Gastroesophageal sphincter (tissue), 4 donors: ENCODE measurements around the gene WDR27. TPM values are rescaled to one million over a fixed set of nuclear protein-coding genes. Genes with fewer than 3 reads are reported as not detected.

Experiments
- ATAC-seq: fragments of 150-250 bp; one replicate; pipeline ENCODE4 v1.9.1; 2016; ENCODE audit warnings: mild to moderate bottlenecking, moderate library complexity
- H3K27ac ChIP-seq, 4 donors: fragments of 200-600 bp; sonication (generic) in 3 of 4; 1 replicate in 3 of 4; 2 replicates in 1 of 4; pipeline ENCODE4 v1.5.1; 2016 to 2019
- H3K27me3 ChIP-seq: fragments of 200-600 bp; sonication (generic); one replicate; pipeline ENCODE4 v1.5.1; 2019
- H3K36me3 ChIP-seq, 2 donors: fragments of 200-600 bp; sonication (generic); one replicate each; pipeline ENCODE4 v1.5.1; 2019; ENCODE audit warnings: control low read depth in 1 of 2
- H3K4me1 ChIP-seq, 3 donors: fragments of 200-600 bp; sonication (generic); 1 replicate in 2 of 3; 2 replicates in 1 of 3; pipeline ENCODE4 v1.5.1; 2016 to 2019; ENCODE audit warnings: control low read depth in 2 of 3
- H3K4me3 ChIP-seq, 2 donors: fragments of 200-600 bp; sonication (generic); one replicate each; pipeline ENCODE4 v1.5.1; 2019; ENCODE audit warnings: mild to moderate bottlenecking in 1 of 2, moderate library complexity in 1 of 2
- H3K9me3 ChIP-seq, 3 donors: fragments of 200-600 bp; sonication (generic); one replicate each; pipeline ENCODE4 v1.5.1; 2017 to 2019; ENCODE audit warnings: control low read depth in 2 of 3
- CTCF ChIP-seq, 4 experiments: fragments of 200-600 bp in 2 of 4; fragments of 450-650 bp in 2 of 4; sonication (generic) in 1 of 4; IDR thresholded peaks; one replicate each; pipeline ENCODE4 v1.5.1; 2017 to 2019; ENCODE audit warnings: antibody characterized with exemption in 4 of 4, mild to moderate bottlenecking in 2 of 4, moderate library complexity in 2 of 4
- EP300 ChIP-seq: sonication (generic); formaldehyde crosslinking; IDR thresholded peaks from one replicate; pipeline ENCODE4 v1.6.1; 2017; ENCODE audit warnings: antibody characterized with exemption, mild to moderate bottlenecking
- POLR2A ChIP-seq, 2 donors: fragments of 450-650 bp; IDR thresholded peaks; one replicate each; pipeline ENCODE4 v1.6.1; 2017; ENCODE audit warnings: antibody characterized with exemption in 2 of 2, mild to moderate bottlenecking in 2 of 2, moderate library complexity in 1 of 2
- POLR2AphosphoS5 ChIP-seq: sonication (generic); formaldehyde crosslinking; IDR thresholded peaks from one replicate; pipeline ENCODE4 v1.6.1; 2017; ENCODE audit warnings: antibody characterized with exemption
- WGBS, 2 donors: methylation state at CpG; one replicate each; pipeline ENCODE4 v1.1.5; 2018; ENCODE audit warnings: low coverage in 1 of 2; 5-methylcytosine and 5-hydroxymethylcytosine counted together
- total RNA-seq, 4 donors: library from RNA; depleted of rRNA; stranded (reverse); fragments of >200 nt; gene quantifications; one replicate each; pipeline ENCODE4 v1.1.0, GENCODE V29; 2016

WDR27 gene
- total RNA-seq, 4 donors from 2014 or later: 10.0 to 35.0 (median 20.7) TPM

GRCh38 chr6:169417101-169417500 is 284.7 kb downstream of the WDR27 start:
- H3K4me3 ChIP-seq: no peak overlapping the region
- H3K27ac ChIP-seq: no peak overlapping the region
- no peak for ATAC-seq
- peaks cover 0 to 22% (median 0%) of the 10 kb centered on the region in 3 donors for H3K9me3 ChIP-seq
- H3K4me1 ChIP-seq: no peaks in the 10 kb centered on the region
- TF ChIP-seq POLR2A (IDR thresholded peaks at IDR 0.05): no peak
- TF ChIP-seq EP300: no peak
- no peak for TF ChIP-seq POLR2AphosphoS5
- no peak for TF ChIP-seq CTCF (IDR thresholded peaks at IDR 0.05)
- no peaks in the 10 kb centered on the region for H3K27me3 ChIP-seq
- 77 to 78% methylated on average over 1 of the region's 1 CpG for WGBS, 2 donors
- no peaks in the 10 kb centered on the region for H3K36me3 ChIP-seq

GRCh38 chr6:169416249-169416648 is 285.6 kb downstream of the WDR27 start:
- Histone ChIP-seq H3K36me3 (no peaks in the 10 kb centered on the region), H3K9me3 (peaks cover 0 to 22% (median 0%) of the 10 kb centered on the region in 3 donors), H3K4me1 (no peaks in the 10 kb centered on the region), H3K4me3 (no peak overlapping the region), H3K27ac (no peak overlapping the region), H3K27me3 (no peaks in the 10 kb centered on the region)
- WGBS, 2 donors: 92 to 93% methylated on average over 3 of the region's 3 CpGs
- TF ChIP-seq CTCF (IDR thresholded peaks at IDR 0.05): no peak
- ATAC-seq: no peak

GRCh38 chr6:169415179-169415578 is 286.6 kb downstream of the WDR27 start:
- TF ChIP-seq EP300 (no peak), POLR2AphosphoS5 (no peak), CTCF (IDR thresholded peaks at IDR 0.05) (no peak), POLR2A (IDR thresholded peaks at IDR 0.05) (no peak)
- Histone ChIP-seq H3K4me3 (no peak overlapping the region), H3K27ac (no peak overlapping the region), H3K9me3 (peaks cover 0 to 22% (median 0%) of the 10 kb centered on the region in 3 donors), H3K4me1 (no peaks in the 10 kb centered on the region), H3K36me3 (no peaks in the 10 kb centered on the region), H3K27me3 (no peaks in the 10 kb centered on the region)
- 86% methylated on average over 3 to 4 of the region's 4 CpGs for WGBS, 2 donors
- ATAC-seq: no peak

- ATAC-seq: no peak
- H3K9me3 ChIP-seq: peaks cover 0 to 22% (median 0%) of the 10 kb centered on the region in 3 donors
- 90% methylated on average over 3 of the region's 5 CpGs; no CpG with 5 or more reads in 1 of the 2 donors for WGBS, 2 donors
- no peaks in the 10 kb centered on the region for H3K4me1 ChIP-seq
- H3K4me3 ChIP-seq: no peak overlapping the region
- no peaks in the 10 kb centered on the region for H3K27me3 ChIP-seq
- no peak overlapping the region for H3K27ac ChIP-seq
- H3K36me3 ChIP-seq: no peaks in the 10 kb centered on the region
- TF ChIP-seq EP300 (no peak), POLR2AphosphoS5 (no peak), CTCF (IDR thresholded peaks at IDR 0.05) (no peak), POLR2A (IDR thresholded peaks at IDR 0.05) (no peak)
Measured at GRCh38 chr6:169411722-169412121, 290.1 kb downstream of the WDR27 start.

GRCh38 chr6:169411296-169411695 is 290.5 kb downstream of the WDR27 start:
- TF ChIP-seq POLR2A (IDR thresholded peaks at IDR 0.05) (no peak), EP300 (no peak)
- Histone ChIP-seq H3K4me1 (no peaks in the 10 kb centered on the region), H3K27ac (no peak overlapping the region), H3K36me3 (no peaks in the 10 kb centered on the region), H3K27me3 (no peaks in the 10 kb centered on the region), H3K9me3 (peaks cover 0 to 22% (median 0%) of the 10 kb centered on the region in 3 donors), H3K4me3 (no peak overlapping the region)
- 100% methylated on average over 1 of the region's 9 CpGs; no CpG with 5 or more reads in 1 of the 2 donors for WGBS, 2 donors
- ATAC-seq: no peak
